ENCODE measurements around the gene F10.

The F10 gene

DNA sequence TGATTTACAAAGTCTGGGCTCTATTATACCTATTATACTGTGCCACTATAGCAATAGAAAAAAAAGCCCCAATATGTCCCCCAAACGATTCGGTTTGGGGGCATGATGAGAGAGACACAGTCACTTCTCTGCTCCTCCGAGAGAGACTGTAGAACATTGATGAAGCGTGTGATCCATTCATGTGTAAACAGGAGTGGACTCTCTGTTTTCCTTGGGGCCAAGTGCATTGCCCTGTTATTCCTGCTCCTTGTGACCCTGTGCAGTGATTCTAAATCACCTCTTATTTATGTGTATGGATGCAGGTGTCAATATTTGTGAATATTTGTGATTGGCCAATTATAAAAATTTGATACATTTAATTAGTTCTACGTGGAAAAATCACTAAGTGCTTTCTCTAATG, 17.0 kb downstream of the F10 start:
- DNase-seq: no peak

- no peak for DNase-seq
These were observed 18.3 kb downstream of the F10 start for GRCh38 chr13:113140677-113141600.

DNA sequence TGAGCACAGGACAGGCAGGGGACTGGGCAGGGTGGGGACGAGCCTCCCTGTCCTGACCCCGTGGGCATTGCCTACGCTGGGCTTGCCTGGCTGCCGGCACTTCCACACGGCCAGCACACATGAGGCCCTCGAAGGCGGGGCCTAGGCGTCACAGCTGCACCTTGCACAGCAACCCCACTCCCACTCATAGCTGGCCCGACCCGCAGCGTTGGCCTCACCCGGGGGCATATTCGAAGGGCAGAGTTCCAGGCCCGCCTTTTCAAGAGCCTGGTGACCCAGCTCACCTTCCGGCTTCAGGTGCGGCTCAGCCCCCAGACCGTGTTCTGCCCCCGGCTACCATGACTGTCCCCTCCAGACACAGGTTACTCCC, 19.0 kb downstream of the F10 start:
- no peak for DNase-seq

- DNase-seq: no peak
These were observed 20.3 kb downstream of the F10 start for GRCh38 chr13:113142876-113143275.

- DNase-seq: no peak
These were observed 21.1 kb downstream of the F10 start for GRCh38 chr13:113143466-113144254.

GRCh38 chr13:113144255-113144629, 21.6 kb downstream of the F10 start:
- no peak for DNase-seq

GRCh38 chr13:113145496-113145895, 22.9 kb downstream of the F10 start:
- DNase-seq: no peak

GRCh38 chr13:113145911-113146598, 23.5 kb downstream of the F10 start:
- DNase-seq: no peak

GRCh38 chr13:113146750-113147149, 24.2 kb downstream of the F10 start:
- DNase-seq: no peak

- no peak for DNase-seq
These were observed 24.6 kb downstream of the F10 start for GRCh38 chr13:113147206-113147605.

DNA sequence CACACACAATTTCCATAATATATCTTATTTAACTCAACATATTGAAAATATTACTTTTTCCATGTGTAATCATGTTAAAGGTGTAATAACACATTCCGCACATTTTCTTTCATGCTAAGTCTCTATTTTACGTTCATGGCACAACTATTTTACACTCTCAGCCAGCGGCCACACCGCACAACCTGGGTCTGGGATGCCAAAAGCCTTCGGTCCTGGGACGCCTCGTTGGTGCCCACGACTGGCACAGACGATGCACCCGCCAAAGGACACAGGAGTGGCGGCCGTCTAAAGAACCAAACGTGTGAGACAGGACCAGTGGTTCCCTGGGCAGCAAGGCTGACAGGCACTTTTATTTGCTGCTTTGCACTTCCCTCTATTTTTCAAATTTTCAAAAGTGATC, 25.8 kb downstream of the F10 start:
- DNase-seq: no peak

- no peak for DNase-seq
These were observed 26.4 kb downstream of the F10 start for GRCh38 chr13:113148940-113149503.

GRCh38 chr13:113149711-113150549, 27.3 kb downstream of the F10 start:
- DNase-seq: no peak

- no peak for DNase-seq
These were observed 28.2 kb downstream of the F10 start for GRCh38 chr13:113150550-113151365.

DNA sequence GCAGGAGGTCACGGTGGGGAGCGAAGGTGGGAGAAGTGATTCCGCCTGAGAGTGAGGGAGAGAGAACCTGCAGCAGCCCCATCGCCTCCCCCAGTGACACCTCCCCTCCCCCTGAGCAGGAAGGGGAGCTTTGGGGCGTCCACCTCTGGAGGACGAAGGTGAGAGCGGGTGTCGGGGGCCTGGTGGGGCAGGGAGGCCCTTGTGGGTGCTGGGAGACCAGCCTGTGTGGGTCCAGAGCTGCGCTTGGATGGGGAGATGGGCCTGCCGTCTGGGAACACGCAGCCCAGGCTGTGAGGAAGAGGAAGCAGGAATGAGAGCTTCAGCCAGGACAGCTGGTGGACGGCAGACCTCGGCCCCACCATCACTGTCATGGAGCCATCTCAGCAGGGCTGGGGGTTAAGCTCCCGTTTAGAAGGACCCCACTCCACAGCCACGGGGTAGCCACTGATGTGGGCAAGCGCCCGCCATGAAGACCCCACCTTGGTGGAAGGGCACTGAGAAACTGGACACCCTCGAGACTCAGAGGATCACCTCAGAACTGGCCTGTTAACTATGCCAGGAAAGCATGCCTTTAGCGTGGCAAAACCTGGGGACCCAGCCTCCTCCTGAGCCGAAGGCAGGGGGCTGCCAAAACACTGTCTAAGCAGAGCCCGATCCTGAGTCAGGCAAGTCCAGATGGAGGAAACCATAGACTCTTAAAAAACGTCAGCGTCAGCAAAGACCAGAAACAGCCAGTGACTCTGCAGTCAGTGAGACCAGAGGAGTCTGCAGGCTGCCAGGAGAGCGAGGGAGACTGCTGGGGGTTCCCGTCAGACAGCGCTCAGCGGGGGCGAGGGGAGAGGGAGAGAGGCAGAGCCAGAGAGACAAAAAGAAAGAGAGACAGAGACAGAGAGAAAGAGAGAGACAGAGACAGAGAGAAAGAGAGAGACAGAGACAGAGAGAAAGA, 29.4 kb downstream of the F10 start:
- DNase-seq: peak; percentile 74

DNA sequence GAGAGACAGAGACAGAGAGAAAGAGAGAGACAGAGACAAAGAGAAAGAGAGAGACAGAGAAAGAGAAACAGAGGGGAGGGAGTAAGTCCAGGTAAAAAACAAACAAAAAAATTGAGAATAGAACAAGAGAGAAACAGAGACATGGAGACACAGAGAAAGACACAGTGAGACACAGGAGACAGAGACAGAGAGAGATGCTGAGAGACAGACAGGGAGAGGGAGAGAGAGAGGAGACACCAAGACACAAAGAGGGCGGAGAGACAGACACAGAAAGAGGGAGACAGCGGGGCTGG, 30.0 kb downstream of the F10 start:
- DNase-seq: no peak

GRCh38 chr13:113152984-113153809, 30.6 kb downstream of the F10 start:
- no peak for DNase-seq

- DNase-seq: peak; percentile 68
These were observed 31.5 kb downstream of the F10 start for GRCh38 chr13:113153810-113154748.
